CD4-positive, CD25-positive, alpha-beta regulatory T cell (primary cell): Measurements from ENCODE around the gene KBTBD4. TPM values are rescaled to one million over a fixed set of nuclear protein-coding genes. Genes with fewer than 3 reads are reported as not detected.
"Not testable (repeated sequence)": the region's sequence is repeated elsewhere in the genome, so short reads cannot be mapped to it uniquely, and the experiment has no call there.

Experiments
- ATAC-seq, 2 donors: fragments of 150-1000 bp; cut with Tn5 transposase; one replicate each; pipeline ENCODE4 v1.10.0; 2021; ENCODE audit warnings: low read depth in 2 of 2, moderate number of reproducible peaks in 2 of 2, moderate library complexity in 1 of 2
- DNase-seq, 3 donors: peaks; one replicate each; pipeline versions ENCODE4 v3.0.0 to v3.0.0-alpha.2; 2012 to 2022; ENCODE audit warnings: mixed read lengths in 1 of 3
- H3K27ac ChIP-seq: one replicate; pipeline ENCODE4 v1.7.0; 2013; ENCODE audit warnings: mild to moderate bottlenecking, low read length; ENCODE audit not compliant: insufficient read depth, poor library complexity, severe bottlenecking
- H3K27me3 ChIP-seq: one replicate; pipeline ENCODE4 v1.7.0; 2013; ENCODE audit warnings: low read length; ENCODE audit not compliant: control insufficient read depth, insufficient read depth
- H3K36me3 ChIP-seq: one replicate; pipeline ENCODE4 v1.7.0; 2013; ENCODE audit warnings: mild to moderate bottlenecking, low read length, moderate library complexity; ENCODE audit not compliant: control insufficient read depth, insufficient read depth
- H3K4me1 ChIP-seq: 2 replicates; pipeline ENCODE4 v1.7.0; 2013; ENCODE audit warnings: mild to moderate bottlenecking, low read length; ENCODE audit not compliant: insufficient read depth, control insufficient read depth, poor library complexity, severe bottlenecking
- H3K4me3 ChIP-seq: one replicate; pipeline ENCODE4 v1.7.0; 2013; ENCODE audit warnings: low read depth, mild to moderate bottlenecking, low read length, moderate library complexity
- H3K9me3 ChIP-seq, 2 experiments: 1 replicate in 1 of 2; 2 replicates in 1 of 2; pipeline ENCODE4 v1.7.0; 2013; ENCODE audit warnings: low read length in 2 of 2, mild to moderate bottlenecking in 1 of 2, moderate library complexity in 1 of 2; ENCODE audit not compliant: control insufficient read depth in 2 of 2
- H3K27ac Mint-ChIP-seq, 3 donors: one replicate each; pipeline ENCODE4 v1.8.0; 2020 to 2022; ENCODE audit warnings: mild to moderate bottlenecking in 3 of 3, mixed read lengths in 3 of 3, moderate library complexity in 2 of 3
- H3K27me3 Mint-ChIP-seq: one replicate; pipeline ENCODE4 v1.8.0; 2022; ENCODE audit warnings: mild to moderate bottlenecking, mixed read lengths
- H3K36me3 Mint-ChIP-seq: one replicate; pipeline ENCODE4 v1.8.0; 2020; ENCODE audit warnings: mixed read lengths
- H3K4me1 Mint-ChIP-seq, 4 donors: one replicate each; pipeline ENCODE4 v1.8.0; 2020 to 2022; ENCODE audit warnings: mixed read lengths in 4 of 4, mild to moderate bottlenecking in 1 of 4
- H3K4me3 Mint-ChIP-seq, 4 donors: one replicate each; pipeline ENCODE4 v1.8.0; 2020 to 2022; ENCODE audit warnings: mild to moderate bottlenecking in 4 of 4, mixed read lengths in 4 of 4, moderate library complexity in 3 of 4
- H3K9me3 Mint-ChIP-seq, 7 donors: one replicate each; pipeline ENCODE4 v1.8.0; 2020 to 2022; ENCODE audit warnings: mixed read lengths in 7 of 7, mild to moderate bottlenecking in 3 of 7, moderate library complexity in 2 of 7
- polyA plus RNA-seq, 4 donors: library from polyadenylated mRNA; unstranded; fragments of 300-500 nt; fragmentation: Illumina TruSeq; gene quantifications; one replicate each; pipeline ENCODE4 v1.2.3, GENCODE V29; 2021
- total RNA-seq: library from RNA; stranded (reverse); gene quantifications from one replicate; pipeline ENCODE4 v1.2.3, GENCODE V29; 2022

The KBTBD4 gene
- total and polyA plus RNA-seq, 5 donors from 2014 or later = 23.7 to 54.4 (median 49.3) TPM

GRCh38 chr11:47565340-47566148 lies 13.2 kb downstream of the KBTBD4 start, which contains the start of gene PTPMT1:
TSS of gene PTPMT1 (plus strand) at chr11:47565599. CDS start at chr11:47565623, 24 bp downstream.
- H3K9me3 ChIP-seq = no peaks in the 10 kb centered on the region
- ATAC-seq (peak; percentile 83 to 85), DNase-seq (peak; percentile 47 to 78 (median 59))
- no peaks in the 10 kb centered on the region for H3K27me3 ChIP-seq
- peaks cover 4% of the 10 kb centered on the region for H3K36me3 ChIP-seq
- H3K4me3 ChIP-seq = peak within 1 kb of the TSS; percentile 64
- Mint-ChIP-seq H3K9me3 (no peaks in the 10 kb centered on the region), H3K4me1 (peaks cover 9 to 38% (median 15%) of the 10 kb centered on the region in 4 donors), H3K27ac (peak within 1 kb of the TSS; percentile 80 to 92 (median 80)), H3K27me3 (no peaks in the 10 kb centered on the region), H3K36me3 (no peaks in the 10 kb centered on the region), H3K4me3 (peak within 1 kb of the TSS; percentile 84 to 97 (median 88))
- peak within 1 kb of the TSS; percentile 63 for H3K27ac ChIP-seq
- H3K4me1 ChIP-seq = peaks cover 20% of the 10 kb centered on the region

DNA sequence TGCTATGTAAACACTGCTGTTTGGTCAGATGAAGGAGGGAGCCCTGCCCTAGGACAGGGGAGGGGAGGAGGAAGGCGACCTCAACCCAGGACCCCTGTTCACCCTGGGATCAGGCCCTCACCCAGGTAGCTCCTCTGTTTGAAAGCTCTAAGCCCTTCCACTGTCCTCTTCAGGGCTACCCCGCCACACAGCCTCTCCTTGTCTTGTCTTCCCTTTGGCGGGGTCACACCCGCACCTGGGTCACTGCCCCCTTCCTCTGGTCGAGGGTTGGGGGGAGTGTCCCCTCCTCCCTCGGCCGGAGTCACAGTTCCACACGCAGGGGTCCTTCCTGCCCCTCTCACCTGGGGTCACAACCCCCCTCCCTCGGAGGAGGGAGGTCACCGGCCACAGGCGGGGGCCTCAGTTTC lies 13.8 kb downstream of the KBTBD4 start:
- no peaks in the 10 kb centered on the region for H3K9me3 Mint-ChIP-seq
- Histone ChIP-seq H3K36me3 (peaks cover 4% of the 10 kb centered on the region), H3K4me1 (peaks cover 20% of the 10 kb centered on the region), H3K27ac (peak overlapping the region; percentile 63), H3K9me3 (no peaks in the 10 kb centered on the region), H3K4me3 (peak overlapping the region; percentile 53), H3K27me3 (no peaks in the 10 kb centered on the region)
- no peaks in the 10 kb centered on the region for H3K27me3 Mint-ChIP-seq
- no peak for ATAC-seq
- H3K36me3 Mint-ChIP-seq = no peaks in the 10 kb centered on the region
- peaks cover 12 to 38% (median 14%) of the 10 kb centered on the region in 4 donors for H3K4me1 Mint-ChIP-seq
- no peak for DNase-seq
- peak overlapping the region; percentile 67 to 80 (median 71) for H3K27ac Mint-ChIP-seq
- peak overlapping the region; percentile 84 to 89 (median 86) for H3K4me3 Mint-ChIP-seq

DNA sequence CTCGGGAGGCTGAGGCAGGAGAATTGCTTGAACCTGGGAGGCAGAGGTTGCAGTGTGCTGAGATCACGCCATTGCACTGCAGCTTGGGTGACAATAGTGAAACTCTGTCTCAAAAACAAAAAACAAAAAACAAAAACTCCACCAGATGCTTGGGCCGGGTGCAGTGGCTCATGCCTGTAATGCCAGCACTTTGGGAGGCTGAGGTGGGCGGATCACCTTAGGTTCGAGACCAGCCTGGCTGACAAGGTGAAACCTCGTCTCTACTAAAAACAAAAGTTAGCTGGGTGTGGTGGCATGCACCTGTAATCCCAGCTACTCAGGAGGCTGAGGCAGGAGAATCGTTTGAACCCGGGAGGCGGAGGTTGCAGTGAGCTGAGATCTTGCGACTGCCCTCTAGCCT lies 14.4 kb downstream of the KBTBD4 start:
- H3K27me3 ChIP-seq, DNase-seq, H3K9me3 Mint-ChIP-seq, H3K27me3 Mint-ChIP-seq, H3K27ac ChIP-seq, H3K9me3 ChIP-seq, H3K36me3 ChIP-seq, H3K4me3 ChIP-seq, H3K36me3 Mint-ChIP-seq, ATAC-seq: not testable (repeated sequence)
- Mint-ChIP-seq H3K4me3 (peak overlapping the region; percentile 60 to 89 (median 68)), H3K4me1 (peaks cover 12 to 34% (median 14%) of the 10 kb centered on the region in 4 donors), H3K27ac (peak overlapping the region in 2 of 3 donors; percentile 36 to 80)
- peaks cover 20% of the 10 kb centered on the region for H3K4me1 ChIP-seq

DNA sequence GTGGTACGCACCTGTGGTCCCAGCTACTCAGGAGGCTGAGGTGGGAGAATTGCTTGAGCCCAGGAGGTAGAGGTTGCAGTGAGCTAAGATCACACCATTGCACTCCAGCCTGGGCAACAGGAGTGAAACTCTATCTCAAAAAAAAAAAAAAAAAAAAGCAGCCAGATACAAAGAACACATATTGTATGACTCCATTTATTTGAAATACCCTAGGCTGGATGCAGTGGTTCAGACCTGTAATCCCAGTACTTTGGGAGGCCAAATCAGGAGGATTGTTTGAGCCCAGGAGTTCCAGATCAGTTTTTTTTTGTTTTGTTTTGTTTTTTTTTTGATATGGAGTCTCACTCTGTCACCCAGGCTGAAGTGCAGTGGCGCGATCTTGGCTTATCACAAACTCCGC lies 16.4 kb downstream of the KBTBD4 start:
- H3K4me1 ChIP-seq = peaks cover 20% of the 10 kb centered on the region
- H3K36me3 Mint-ChIP-seq, H3K27ac Mint-ChIP-seq, H3K9me3 ChIP-seq, H3K27me3 Mint-ChIP-seq, H3K27ac ChIP-seq, ATAC-seq, H3K9me3 Mint-ChIP-seq, H3K4me3 ChIP-seq, H3K36me3 ChIP-seq, H3K27me3 ChIP-seq, DNase-seq: not testable (repeated sequence)
- Mint-ChIP-seq H3K4me1 (peaks cover 12 to 32% (median 14%) of the 10 kb centered on the region in 4 donors), H3K4me3 (peak overlapping the region in 1 of 4 donors; percentile 84)

GRCh38 chr11:47560426-47560825 lies 18.3 kb downstream of the KBTBD4 start:
- Mint-ChIP-seq H3K36me3 (no peaks in the 10 kb centered on the region), H3K9me3 (no peaks in the 10 kb centered on the region), H3K27me3 (no peaks in the 10 kb centered on the region), H3K4me1 (peaks cover 4 to 16% (median 7%) of the 10 kb centered on the region in 4 donors), H3K4me3 (peak overlapping the region in 1 of 4 donors; percentile 76), H3K27ac (no peak overlapping the region)
- ATAC-seq = no peak
- Histone ChIP-seq H3K4me3 (no peak overlapping the region), H3K4me1 (peaks cover 8% of the 10 kb centered on the region), H3K36me3 (no peaks in the 10 kb centered on the region), H3K27ac (no peak overlapping the region), H3K27me3 (no peaks in the 10 kb centered on the region), H3K9me3 (no peaks in the 10 kb centered on the region)
- no peak for DNase-seq

DNA sequence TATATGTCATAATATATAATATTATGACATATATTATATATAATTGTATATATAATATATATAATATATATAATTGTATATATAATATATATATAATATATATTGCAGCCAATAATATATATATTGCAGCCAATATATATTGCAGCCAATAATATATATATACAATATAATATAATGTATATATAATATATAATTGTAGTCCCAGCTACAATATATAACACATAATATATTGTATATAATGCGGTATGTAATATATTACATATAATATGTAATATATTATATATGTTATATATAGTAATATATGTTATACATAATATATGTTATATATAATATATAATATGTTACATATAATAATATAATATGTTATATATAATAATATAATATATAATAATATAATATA lies 20.1 kb downstream of the KBTBD4 start:
- Mint-ChIP-seq H3K27me3 (no peaks in the 10 kb centered on the region), H3K36me3 (no peaks in the 10 kb centered on the region), H3K9me3 (no peaks in the 10 kb centered on the region), H3K27ac (no peak overlapping the region), H3K4me1 (peaks cover under 1 to 9% (median 8%) of the 10 kb centered on the region in 4 donors), H3K4me3 (no peak overlapping the region)
- DNase-seq (no peak), ATAC-seq (no peak)
- H3K27me3 ChIP-seq = no peaks in the 10 kb centered on the region
- no peaks in the 10 kb centered on the region for H3K36me3 ChIP-seq
- H3K4me1 ChIP-seq = no peaks in the 10 kb centered on the region
- no peak overlapping the region for H3K4me3 ChIP-seq
- no peak overlapping the region for H3K27ac ChIP-seq
- H3K9me3 ChIP-seq = no peaks in the 10 kb centered on the region

DNA sequence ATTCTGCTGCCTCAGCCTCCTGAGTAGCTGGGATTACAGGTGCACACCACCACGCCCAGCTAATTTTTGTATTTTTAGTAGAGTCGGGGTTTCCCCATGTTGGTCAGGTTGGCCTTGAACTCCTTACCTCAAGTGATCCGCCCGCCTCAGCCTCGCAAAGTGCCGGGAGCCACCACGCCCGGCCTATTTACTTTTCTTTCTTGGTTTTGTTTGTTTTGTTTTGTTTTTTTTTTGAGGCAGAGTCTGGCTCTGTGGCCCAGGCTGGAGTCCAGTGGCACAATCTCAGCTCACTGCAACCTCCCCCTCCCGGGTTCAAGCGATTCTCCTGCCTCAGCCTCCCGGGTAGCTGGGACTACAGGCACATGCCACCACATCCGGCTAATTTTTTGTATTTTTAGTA lies 21.8 kb downstream of the KBTBD4 start:
- not testable (repeated sequence) for ATAC-seq, H3K27me3 ChIP-seq, H3K36me3 Mint-ChIP-seq, H3K27ac ChIP-seq, H3K4me3 ChIP-seq, DNase-seq, H3K27me3 Mint-ChIP-seq, H3K27ac Mint-ChIP-seq, H3K36me3 ChIP-seq, H3K9me3 Mint-ChIP-seq, H3K9me3 ChIP-seq, H3K4me1 ChIP-seq
- Mint-ChIP-seq H3K4me1 (peaks cover 11% of the 10 kb centered on the region in 4 donors), H3K4me3 (peak overlapping the region in 1 of 4 donors; percentile 21)

GRCh38 chr11:47553406-47553743 lies 25.4 kb downstream of the KBTBD4 start:
- Mint-ChIP-seq H3K4me3 (peak overlapping the region; percentile 83 to 96 (median 90)), H3K36me3 (peaks cover 8% of the 10 kb centered on the region), H3K4me1 (peaks cover 18 to 44% (median 32%) of the 10 kb centered on the region in 4 donors), H3K27ac (peak overlapping the region; percentile 8 to 94 (median 80)), H3K9me3 (no peaks in the 10 kb centered on the region), H3K27me3 (no peaks in the 10 kb centered on the region)
- Histone ChIP-seq H3K27me3 (no peaks in the 10 kb centered on the region), H3K27ac (peak overlapping the region; percentile 84), H3K4me1 (peaks cover 40% of the 10 kb centered on the region), H3K4me3 (peak overlapping the region; percentile 71), H3K36me3 (no peaks in the 10 kb centered on the region), H3K9me3 (no peaks in the 10 kb centered on the region)
- peak; percentile 7 to 11 for ATAC-seq
- no peak for DNase-seq
